ENCODE results near the gene RTP3. TPM values are rescaled to one million over a fixed set of nuclear protein-coding genes. Genes with fewer than 3 reads are reported as not detected.

Gene RTP3
- not detected in 2 replicates for total RNA-seq

DNA sequence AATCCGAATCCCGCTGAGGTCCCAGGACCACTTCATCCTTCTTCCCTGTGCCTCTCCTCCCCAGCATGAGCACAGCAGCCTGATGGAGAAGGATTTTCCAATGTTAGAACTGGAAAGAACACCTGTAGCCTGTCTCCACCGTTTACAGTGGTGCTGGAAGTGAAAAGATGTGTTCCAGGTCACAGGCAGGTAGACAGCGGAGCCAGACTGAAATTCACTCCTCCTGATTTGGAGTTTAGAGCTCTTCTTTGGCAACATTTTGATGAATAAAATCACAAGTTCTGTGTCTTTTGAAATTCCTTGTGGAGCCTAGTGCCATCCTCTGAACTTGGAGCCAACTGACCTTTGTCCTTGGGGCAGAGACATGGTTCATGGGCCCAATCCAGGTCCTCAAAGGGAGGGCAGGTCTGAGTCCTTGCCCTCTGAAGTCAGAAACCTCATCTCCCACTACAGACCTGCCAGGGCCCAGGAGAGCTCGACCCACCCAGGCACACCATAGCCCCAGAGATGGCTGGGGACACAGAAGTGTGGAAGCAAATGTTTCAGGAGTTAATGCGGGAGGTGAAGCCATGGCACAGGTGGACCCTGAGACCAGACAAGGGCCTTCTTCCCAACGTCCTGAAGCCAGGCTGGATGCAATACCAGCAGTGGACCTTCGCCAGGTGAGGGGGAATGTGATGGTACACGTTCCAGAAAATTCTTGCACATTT lies at the start of gene RTP3:
Gene RTP3 (plus strand): TSS at position 421 of the 710 bp plus-strand sequence. CDS start 87 bp downstream, at position 508.

DNA sequence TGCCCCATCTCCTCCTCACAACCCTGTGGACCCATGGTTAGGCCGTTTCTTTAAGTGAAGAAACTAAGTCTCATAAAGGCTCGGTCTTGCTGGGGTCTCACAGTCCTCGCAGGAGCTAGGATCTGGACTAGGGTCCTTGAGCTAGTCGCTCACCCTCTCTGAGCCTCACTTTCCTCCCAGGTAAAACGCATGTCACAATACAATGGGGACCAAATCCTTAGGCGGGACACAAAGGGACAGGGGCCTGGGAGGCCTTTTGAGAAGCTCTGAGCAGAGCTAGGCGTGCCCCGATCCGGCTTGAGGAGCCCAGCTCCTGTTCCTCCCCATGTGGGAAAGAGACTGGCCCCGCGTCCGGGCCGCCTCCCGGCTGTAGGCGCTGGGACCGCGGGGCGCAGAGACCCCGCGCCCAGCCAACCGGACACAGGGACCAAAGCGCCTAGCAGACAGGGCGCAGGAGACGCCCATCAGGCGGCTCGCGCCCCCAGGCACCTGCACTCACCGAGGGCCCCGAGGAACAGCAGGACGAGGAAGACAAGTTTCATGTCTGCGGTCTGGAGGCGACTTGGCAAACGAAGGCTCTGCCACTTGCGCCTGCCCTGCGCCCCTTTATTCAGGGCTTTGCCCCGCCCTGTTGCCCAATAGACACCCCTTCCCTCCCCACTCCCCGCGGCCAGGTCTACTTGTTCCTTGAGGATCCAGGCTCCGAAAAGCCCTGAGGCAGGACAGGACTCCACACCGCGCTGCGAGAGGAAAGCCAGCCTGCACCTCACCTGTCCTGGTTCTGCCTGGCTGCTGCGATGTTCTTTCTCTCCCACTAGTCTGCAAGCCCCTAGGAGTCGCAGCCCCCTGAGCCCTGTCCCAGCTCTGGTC lies 33.2 kb upstream of the RTP3 start, which contains the start of gene LTF:
Gene LTF (minus strand): TSS at position 580 of the 870 bp plus-strand sequence. CDS start 38 bp downstream, at position 542.

Other genes with a start within 250 kb of the RTP3 start
- not detected in 2 replicates for gene CCR2, start 143.9 kb upstream of the RTP3 start, total RNA-seq
- not detected in 2 replicates for gene CCR5, start 127.0 kb upstream of the RTP3 start, total RNA-seq
- gene CCRL2, start 90.7 kb upstream of the RTP3 start, total RNA-seq: 0.24 TPM in 1 of 2 replicates, not detected in the other
- gene LTF, start 33.1 kb upstream of the RTP3 start, total RNA-seq: 0.43 and 0.48 TPM in 2 replicates
- under 0.01 TPM in 1 of 2 replicates, not detected in the other for gene LRRC2, start 68.3 kb downstream of the RTP3 start, total RNA-seq
- gene FAM240A, start 114.5 kb downstream of the RTP3 start, total RNA-seq: not detected in 2 replicates
- gene ALS2CL, start 195.7 kb downstream of the RTP3 start, total RNA-seq: 64.6 and 114 TPM in 2 replicates
- gene TMIE, start 203.4 kb downstream of the RTP3 start, total RNA-seq: 0.24 and 0.85 TPM in 2 replicates
- gene PRSS50, start 219.9 kb downstream of the RTP3 start, total RNA-seq: not detected in 2 replicates